ENCODE measurements around the gene SERPINE1.

The SERPINE1 gene

DNA sequence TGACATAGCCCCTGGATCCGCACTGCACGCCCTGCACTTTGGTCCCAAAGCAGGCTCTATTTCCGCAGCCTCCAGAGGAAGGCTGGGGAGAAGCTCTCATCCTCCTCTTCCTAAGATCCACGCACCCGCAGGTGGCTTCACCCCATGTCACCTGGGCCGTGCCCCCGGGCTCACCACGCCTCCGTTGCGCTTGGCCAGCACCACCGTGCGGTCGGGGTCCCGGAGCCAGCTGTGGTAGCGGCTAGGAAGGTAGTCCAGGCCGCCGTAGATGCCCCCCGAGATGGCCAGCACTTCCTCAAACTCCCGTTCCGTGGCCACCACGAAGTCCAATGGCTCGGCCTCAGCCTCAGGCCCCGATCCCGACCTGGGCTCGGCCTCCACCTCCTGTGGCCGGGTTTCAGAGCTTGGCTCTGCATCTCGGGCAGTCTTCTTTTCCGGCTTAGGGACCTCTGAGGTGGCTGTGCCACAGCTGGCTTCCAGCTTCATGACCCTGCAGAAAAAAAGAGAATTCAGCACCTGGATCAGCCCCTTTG is 47.5 kb downstream of the SERPINE1 start:
- TF ChIP-seq GATA3 (IDR thresholded peaks at IDR 0.05; ENCODE audit: low read depth, low read length): no peak
- TF ChIP-seq GATA2 (IDR thresholded peaks at IDR 0.05; ENCODE audit: low read depth, low read length): no peak

DNA sequence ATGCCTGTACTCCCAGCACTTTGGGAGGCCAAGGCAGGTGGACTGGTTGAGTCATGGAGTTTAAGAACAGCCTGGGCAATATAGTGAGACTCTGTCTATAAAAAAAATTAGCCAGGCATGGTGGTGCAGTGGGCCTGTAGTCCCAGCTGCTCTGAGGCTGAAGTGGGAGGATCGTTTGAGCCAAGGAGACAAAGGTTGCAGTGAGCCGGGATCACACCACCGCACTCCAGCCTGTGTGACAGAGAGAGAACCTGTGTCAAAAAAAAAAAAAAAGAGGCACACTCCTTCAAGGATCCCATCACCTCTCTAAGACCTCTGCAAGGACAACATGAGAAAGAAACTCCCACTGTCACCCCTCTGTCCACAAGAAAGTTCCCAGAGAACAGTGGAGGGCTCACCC is 48.8 kb downstream of the SERPINE1 start:
- TF ChIP-seq GATA3 (IDR thresholded peaks at IDR 0.05; ENCODE audit: low read depth, low read length) (no peak), GATA2 (IDR thresholded peaks at IDR 0.05; ENCODE audit: low read depth, low read length) (no peak)

DNA sequence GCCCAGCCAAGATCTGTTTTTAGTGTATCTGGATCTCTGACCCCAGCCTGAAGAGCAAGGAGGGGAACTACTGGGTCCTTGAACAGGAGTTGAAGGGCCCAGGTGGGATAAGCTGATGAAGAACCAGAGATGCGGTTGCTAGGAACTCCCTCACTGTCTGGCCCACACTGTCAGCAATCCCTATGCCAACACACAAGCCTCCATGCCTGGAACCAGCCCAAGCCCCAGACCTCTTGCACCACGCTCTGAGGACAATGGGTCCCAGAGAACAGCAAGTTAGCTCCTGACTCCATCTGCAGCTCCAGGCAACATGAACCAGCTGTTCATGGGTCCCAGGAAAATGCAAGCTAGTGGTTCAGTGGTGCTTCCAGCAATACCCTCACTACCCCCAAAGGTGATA is 50.7 kb downstream of the SERPINE1 start:
- no peak for TF ChIP-seq GATA2 (IDR thresholded peaks at IDR 0.05; ENCODE audit: low read depth, low read length)

DNA sequence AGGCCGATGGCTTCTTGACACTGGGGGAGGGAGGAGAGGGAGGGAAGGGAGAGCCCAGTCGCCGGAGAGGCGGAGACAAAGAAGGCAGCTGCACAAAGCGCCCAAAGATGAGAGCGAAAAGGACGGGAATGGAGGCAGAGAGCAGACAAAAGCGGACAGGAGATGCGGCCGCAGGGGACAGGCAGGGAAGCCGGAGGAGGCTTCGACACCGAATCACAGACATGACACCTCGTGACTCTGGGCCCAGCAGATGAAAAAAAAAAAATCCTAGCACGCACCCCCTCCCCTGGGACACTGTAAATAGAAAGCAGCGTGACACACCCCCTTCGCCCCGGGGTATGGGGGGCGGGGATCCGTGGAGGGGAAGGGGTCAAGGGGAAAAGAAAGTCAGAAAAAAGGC is 52.2 kb downstream of the SERPINE1 start:
- TF ChIP-seq GATA2 (IDR thresholded peaks at IDR 0.05; ENCODE audit: low read depth, low read length) (no peak), GATA3 (IDR thresholded peaks at IDR 0.05; ENCODE audit: low read depth, low read length) (no peak)

DNA sequence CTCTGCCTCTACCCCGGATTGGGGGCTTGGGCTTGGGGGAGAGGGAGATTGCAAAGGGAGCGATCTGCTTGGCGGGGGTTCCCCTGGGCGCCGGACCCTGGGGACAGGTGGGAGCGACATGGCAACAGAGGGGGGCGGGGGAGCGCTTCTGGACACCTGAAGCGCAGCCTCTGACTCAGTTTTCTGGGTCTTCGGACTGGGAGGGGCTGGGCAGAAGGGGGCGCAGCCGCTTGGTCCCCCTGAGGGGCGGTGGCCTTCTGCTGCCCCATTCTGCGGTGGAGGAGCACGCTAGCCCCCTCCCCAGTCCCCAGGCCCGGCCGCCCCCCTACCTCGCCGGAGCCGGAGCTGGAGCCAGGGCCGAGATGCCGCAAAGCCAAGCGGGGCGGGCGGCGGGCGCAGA is 52.8 kb downstream of the SERPINE1 start:
- TF ChIP-seq GATA3 (IDR thresholded peaks at IDR 0.05; ENCODE audit: low read depth, low read length) (no peak), GATA2 (IDR thresholded peaks at IDR 0.05; ENCODE audit: low read depth, low read length) (no peak)

DNA sequence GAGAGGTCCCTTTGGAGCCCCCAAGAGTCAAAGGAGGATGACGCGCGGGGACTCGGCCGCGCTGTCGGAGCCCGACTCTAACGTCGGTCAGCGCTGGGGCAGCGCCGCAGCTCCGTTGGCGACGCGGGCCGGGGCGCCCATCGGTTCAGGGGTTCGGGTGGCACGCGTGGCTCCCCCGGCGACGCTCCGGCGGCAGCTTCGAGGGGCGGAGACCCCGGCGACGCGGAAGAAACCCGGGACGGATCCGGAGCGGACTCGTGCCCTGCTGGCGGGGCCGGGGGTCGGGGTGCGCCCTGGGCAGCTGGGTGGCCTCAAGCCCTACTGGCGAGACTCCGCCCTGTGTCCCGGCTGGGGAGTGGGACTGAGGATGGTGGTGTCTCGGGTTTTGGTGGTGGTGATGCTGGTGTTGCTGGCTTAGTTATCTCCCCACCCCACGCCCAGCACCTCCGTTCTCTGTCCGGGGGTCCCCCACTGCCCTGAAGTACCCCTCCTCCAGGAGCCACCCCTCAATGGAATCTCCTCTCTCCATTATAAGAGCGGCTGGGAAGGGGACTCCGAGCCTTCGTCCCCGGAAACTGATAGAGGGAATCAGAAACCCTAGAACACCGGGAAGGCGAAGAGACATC is 53.3 kb downstream of the SERPINE1 start, which contains the start of gene NAT16:
TSS of gene NAT16 (minus strand) at position 164 of the 626 bp plus-strand sequence. CDS start 5,486 bp downstream, outside the sequence.
- TF ChIP-seq GATA3 (IDR thresholded peaks at IDR 0.05; ENCODE audit: low read depth, low read length) (no peak), GATA2 (IDR thresholded peaks at IDR 0.05; ENCODE audit: low read depth, low read length) (no peak)

DNA sequence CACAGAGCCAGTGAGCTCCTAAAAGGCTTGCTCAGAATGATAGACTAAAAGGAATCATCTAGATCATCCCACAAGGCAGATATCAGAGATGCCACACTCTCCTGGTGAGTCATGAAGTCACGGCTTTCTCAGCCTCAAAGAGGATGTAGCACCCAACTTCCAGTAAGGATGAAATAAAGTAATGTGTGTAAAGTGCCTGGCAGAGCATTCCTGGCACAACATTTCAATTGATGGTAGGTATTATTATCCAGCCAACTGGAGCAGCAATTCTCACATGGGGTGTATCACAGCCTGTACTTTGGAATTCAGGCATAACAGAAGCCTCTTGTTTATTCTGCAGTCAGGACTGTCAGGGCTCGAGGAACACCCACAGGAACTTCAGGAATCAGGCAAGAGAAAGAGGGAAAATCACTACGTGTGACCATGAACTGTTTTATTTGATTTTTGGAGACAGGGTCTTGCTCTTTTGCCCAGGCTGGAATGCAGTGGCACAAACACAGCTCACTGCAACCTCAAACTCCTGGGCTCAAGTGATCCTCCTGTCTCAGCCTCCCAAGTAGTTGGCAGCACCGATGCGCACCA is 58.4 kb downstream of the SERPINE1 start:
- TF ChIP-seq GATA3 (IDR thresholded peaks at IDR 0.05; ENCODE audit: low read depth, low read length) (no peak), GATA2 (IDR thresholded peaks at IDR 0.05; ENCODE audit: low read depth, low read length) (no peak)

DNA sequence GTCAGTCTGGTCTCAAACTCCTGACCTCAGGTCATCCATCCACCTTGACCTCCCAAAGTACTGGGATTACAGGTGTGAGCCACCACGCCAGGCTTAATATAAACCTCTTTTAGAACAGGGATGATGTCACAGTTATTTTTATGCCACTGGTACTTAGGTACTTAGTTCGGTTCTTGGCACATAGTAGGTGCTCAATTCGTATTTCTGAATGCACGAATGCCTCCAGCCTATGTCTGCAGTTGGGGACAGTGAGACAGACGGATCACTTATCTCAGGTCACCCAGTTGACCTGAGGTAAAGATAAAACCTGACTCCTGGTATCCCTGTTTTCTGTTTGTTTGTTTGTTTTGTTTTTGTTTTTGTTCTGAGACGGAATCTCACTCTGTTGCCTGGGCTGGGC is 59.3 kb downstream of the SERPINE1 start:
- no peak for TF ChIP-seq GATA3 (IDR thresholded peaks at IDR 0.05; ENCODE audit: low read depth, low read length)
- no peak for TF ChIP-seq GATA2 (IDR thresholded peaks at IDR 0.05; ENCODE audit: low read depth, low read length)

DNA sequence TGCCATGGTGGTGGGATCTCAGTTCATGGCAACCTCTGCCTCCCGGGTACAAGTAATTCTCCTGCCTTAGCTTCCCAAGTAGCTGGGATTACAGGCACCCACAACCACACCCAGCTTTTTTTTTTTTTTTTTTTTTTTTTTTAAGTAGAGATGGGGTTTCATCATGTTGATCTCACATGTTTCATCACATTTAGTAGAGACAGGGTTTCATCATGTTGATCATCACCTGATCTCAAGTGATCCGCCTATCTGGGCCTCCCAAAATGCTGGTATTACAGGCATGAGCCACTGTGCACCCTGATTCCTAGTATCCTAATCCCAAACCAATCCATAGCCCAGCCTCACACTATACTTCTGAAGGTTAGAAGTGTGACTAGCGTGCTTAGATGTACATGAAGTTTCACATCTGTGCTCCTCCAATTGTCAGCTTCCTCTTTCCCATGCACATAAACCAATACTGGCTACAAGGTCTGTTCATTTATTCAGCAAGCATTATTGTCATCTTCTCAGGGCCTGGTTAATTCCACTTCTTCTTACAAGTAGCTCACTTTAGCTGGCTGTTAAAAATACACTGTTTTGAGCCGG is 60.0 kb downstream of the SERPINE1 start:
- TF ChIP-seq GATA2 (IDR thresholded peaks at IDR 0.05; ENCODE audit: low read depth, low read length) (no peak), GATA3 (IDR thresholded peaks at IDR 0.05; ENCODE audit: low read depth, low read length) (no peak)
